Spleen (tissue), 7 donors: Measurements from ENCODE around the gene STXBP6.

ENCODE experiments used
- CTCF ChIP-seq, 11 experiments: fragments of 200-600 bp in 7 of 11; fragments of 450-650 bp in 4 of 11; sonication (generic) in 4 of 11; IDR thresholded peaks in 8 of 11; conservative IDR thresholded peaks in 3 of 11; 1 replicate in 7 of 11; 2 replicates in 4 of 11; pipeline versions ENCODE4 v1.4.0 to v1.8.0; 2016 to 2021; ENCODE audit warnings: antibody characterized with exemption in 11 of 11, inconsistent platforms in 4 of 11, mild to moderate bottlenecking in 1 of 11
- POLR2AphosphoS5 ChIP-seq, 3 donors: sonication (generic); formaldehyde crosslinking; IDR thresholded peaks; one replicate each; pipeline ENCODE4 v1.5.1; 2017; ENCODE audit warnings: antibody characterized with exemption in 3 of 3
- donor health status: DM: no; HTN: no; CAD: no; lungs with moderate emphysema.
- donor health status: DM: no; HTN: no; CAD: no.
- donor health status: DM: no; HTN: no; CAD: no.

GRCh38 chr14:25007832-25008231 lies 42.1 kb downstream of the STXBP6 start:
- TF ChIP-seq CTCF (IDR thresholded peaks at IDR 0.05 in 8 of 11, conservative IDR thresholded peaks at IDR 0.05 in 3 of 11): no peak
- TF ChIP-seq POLR2AphosphoS5 (IDR thresholded peaks at IDR 0.05): no peak
